Gastroesophageal sphincter (tissue), 4 donors: ENCODE data around the gene STAT5A. TPM values are rescaled to one million over a fixed set of nuclear protein-coding genes. Genes with fewer than 3 reads are reported as not detected.
"Not testable (repeated sequence)": the region's sequence is repeated elsewhere in the genome, so short reads cannot be mapped to it uniquely, and the experiment has no call there.

ENCODE experiments used
- ATAC-seq: fragments of 150-250 bp; one replicate; pipeline ENCODE4 v1.9.1; 2016; ENCODE audit warnings: mild to moderate bottlenecking, moderate library complexity
- H3K27ac ChIP-seq, 4 donors: fragments of 200-600 bp; sonication (generic) in 3 of 4; 1 replicate in 3 of 4; 2 replicates in 1 of 4; pipeline ENCODE4 v1.5.1; 2016 to 2019
- H3K27me3 ChIP-seq: fragments of 200-600 bp; sonication (generic); one replicate; pipeline ENCODE4 v1.5.1; 2019
- H3K36me3 ChIP-seq, 2 donors: fragments of 200-600 bp; sonication (generic); one replicate each; pipeline ENCODE4 v1.5.1; 2019; ENCODE audit warnings: control low read depth in 1 of 2
- H3K4me1 ChIP-seq, 3 donors: fragments of 200-600 bp; sonication (generic); 1 replicate in 2 of 3; 2 replicates in 1 of 3; pipeline ENCODE4 v1.5.1; 2016 to 2019; ENCODE audit warnings: control low read depth in 2 of 3
- H3K4me3 ChIP-seq, 2 donors: fragments of 200-600 bp; sonication (generic); one replicate each; pipeline ENCODE4 v1.5.1; 2019; ENCODE audit warnings: mild to moderate bottlenecking in 1 of 2, moderate library complexity in 1 of 2
- H3K9me3 ChIP-seq, 3 donors: fragments of 200-600 bp; sonication (generic); one replicate each; pipeline ENCODE4 v1.5.1; 2017 to 2019; ENCODE audit warnings: control low read depth in 2 of 3
- CTCF ChIP-seq, 4 experiments: fragments of 200-600 bp in 2 of 4; fragments of 450-650 bp in 2 of 4; sonication (generic) in 1 of 4; IDR thresholded peaks; one replicate each; pipeline ENCODE4 v1.5.1; 2017 to 2019; ENCODE audit warnings: antibody characterized with exemption in 4 of 4, mild to moderate bottlenecking in 2 of 4, moderate library complexity in 2 of 4
- EP300 ChIP-seq: sonication (generic); formaldehyde crosslinking; IDR thresholded peaks from one replicate; pipeline ENCODE4 v1.6.1; 2017; ENCODE audit warnings: antibody characterized with exemption, mild to moderate bottlenecking
- POLR2A ChIP-seq, 2 donors: fragments of 450-650 bp; IDR thresholded peaks; one replicate each; pipeline ENCODE4 v1.6.1; 2017; ENCODE audit warnings: antibody characterized with exemption in 2 of 2, mild to moderate bottlenecking in 2 of 2, moderate library complexity in 1 of 2
- POLR2AphosphoS5 ChIP-seq: sonication (generic); formaldehyde crosslinking; IDR thresholded peaks from one replicate; pipeline ENCODE4 v1.6.1; 2017; ENCODE audit warnings: antibody characterized with exemption
- WGBS, 2 donors: methylation state at CpG; one replicate each; pipeline ENCODE4 v1.1.5; 2018; ENCODE audit warnings: low coverage in 1 of 2; 5-methylcytosine and 5-hydroxymethylcytosine counted together
- total RNA-seq, 4 donors: library from RNA; depleted of rRNA; stranded (reverse); fragments of >200 nt; gene quantifications; one replicate each; pipeline ENCODE4 v1.1.0, GENCODE V29; 2016

The STAT5A gene
- total RNA-seq, 4 donors from 2014 or later: 61.8 to 80.8 (median 71.4) TPM

- Histone ChIP-seq H3K4me3 (no peak overlapping the region), H3K4me1 (peaks cover 0 to 5% (median 0%) of the 10 kb centered on the region in 3 donors), H3K9me3 (no peaks in the 10 kb centered on the region), H3K27me3 (no peaks in the 10 kb centered on the region), H3K36me3 (peaks cover 0 to 97% of the 10 kb centered on the region in 2 donors), H3K27ac (no peak overlapping the region)
- ATAC-seq: no peak
- TF ChIP-seq CTCF (IDR thresholded peaks at IDR 0.05) (no peak), POLR2AphosphoS5 (no peak), POLR2A (IDR thresholded peaks at IDR 0.05) (no peak), EP300 (no peak)
- WGBS, 2 donors: 72 to 100% methylated on average over 2 of the region's 16 CpGs
These were observed 16.1 kb downstream of the STAT5A start for GRCh38 chr17:42304187-42305030.

- not testable (repeated sequence) for H3K27me3 ChIP-seq, H3K27ac ChIP-seq, H3K9me3 ChIP-seq, ATAC-seq, H3K4me3 ChIP-seq
- H3K4me1 ChIP-seq: peaks cover 0 to 11% (median 0%) of the 10 kb centered on the region in 3 donors
- H3K36me3 ChIP-seq: peaks cover 0 to 99% of the 10 kb centered on the region in 2 donors
- WGBS, 2 donors: 98 to 100% methylated on average over 2 to 5 of the region's 6 CpGs
These were observed 16.7 kb downstream of the STAT5A start for GRCh38 chr17:42305031-42305330.

GRCh38 chr17:42305543-42306384 is 17.5 kb downstream of the STAT5A start:
- H3K9me3 ChIP-seq: no peaks in the 10 kb centered on the region
- peaks cover 0 to 99% of the 10 kb centered on the region in 2 donors for H3K36me3 ChIP-seq
- no peak overlapping the region for H3K4me3 ChIP-seq
- H3K27me3 ChIP-seq: no peaks in the 10 kb centered on the region
- TF ChIP-seq POLR2AphosphoS5 (no peak), EP300 (no peak), CTCF (IDR thresholded peaks at IDR 0.05) (no peak), POLR2A (IDR thresholded peaks at IDR 0.05) (no peak)
- peaks cover 0 to 18% (median 2%) of the 10 kb centered on the region in 3 donors for H3K4me1 ChIP-seq
- ATAC-seq: no peak
- WGBS, 2 donors: 92 to 95% methylated on average over 7 to 8 of the region's 18 CpGs
- H3K27ac ChIP-seq: no peak overlapping the region

- no peak overlapping the region for H3K4me3 ChIP-seq
- 100% methylated on average over 2 of the region's 5 CpGs for WGBS, 2 donors
- no peak overlapping the region for H3K27ac ChIP-seq
- no peaks in the 10 kb centered on the region for H3K9me3 ChIP-seq
- no peak for ATAC-seq
- peaks cover 0 to 24% (median 8%) of the 10 kb centered on the region in 3 donors for H3K4me1 ChIP-seq
- H3K36me3 ChIP-seq: peaks cover 0 to 97% of the 10 kb centered on the region in 2 donors
- H3K27me3 ChIP-seq: no peaks in the 10 kb centered on the region
- TF ChIP-seq POLR2A (IDR thresholded peaks at IDR 0.05) (no peak), EP300 (no peak), CTCF (IDR thresholded peaks at IDR 0.05) (no peak), POLR2AphosphoS5 (no peak)
These were observed 18.0 kb downstream of the STAT5A start for GRCh38 chr17:42306385-42306667.

- peaks cover 0 to 86% of the 10 kb centered on the region in 2 donors for H3K36me3 ChIP-seq
These were observed 19.1 kb downstream of the STAT5A start for GRCh38 chr17:42307362-42307927.

More at GRCh38 chr17:42307362-42307927, 19.1 kb downstream of the STAT5A start:
- WGBS, 2 donors: no CpG with 5 or more reads among the region's 19 CpGs
- Histone ChIP-seq H3K4me1 (peaks cover 0 to 35% (median 15%) of the 10 kb centered on the region in 3 donors), H3K27ac (no peak overlapping the region), H3K4me3 (no peak overlapping the region), H3K9me3 (no peaks in the 10 kb centered on the region), H3K27me3 (no peaks in the 10 kb centered on the region)
- TF ChIP-seq POLR2AphosphoS5: no peak
- no peak for TF ChIP-seq CTCF (IDR thresholded peaks at IDR 0.05)
- TF ChIP-seq EP300: no peak
- TF ChIP-seq POLR2A (IDR thresholded peaks at IDR 0.05): no peak
- ATAC-seq: no peak
